Subcutaneous abdominal adipose tissue (tissue), 5 donors: ENCODE measurements around the gene MRC2.
A peak's percentile ranks its signal among the peaks of the same experiment; 100 is the strongest.
"Not testable (repeated sequence)": the region's sequence is repeated elsewhere in the genome, so short reads cannot be mapped to it uniquely, and the experiment has no call there.

Experiments used
- H3K27ac ChIP-seq: one replicate; pipeline ENCODE4 v1.7.0; 2013; ENCODE audit warnings: low read depth, mild to moderate bottlenecking, inconsistent platforms, low read length, moderate library complexity
- H3K27me3 ChIP-seq, 5 donors: one replicate each; pipeline ENCODE4 v1.7.0; 2013; ENCODE audit warnings: low read length in 5 of 5, inconsistent platforms in 1 of 5; ENCODE audit not compliant: control insufficient read depth in 5 of 5, insufficient read depth in 4 of 5
- H3K36me3 ChIP-seq, 5 donors: one replicate each; pipeline ENCODE4 v1.7.0; 2013; ENCODE audit warnings: low read length in 5 of 5; ENCODE audit not compliant: control insufficient read depth in 5 of 5, insufficient read depth in 5 of 5
- H3K4me1 ChIP-seq, 5 donors: one replicate each; pipeline ENCODE4 v1.7.0; 2013; ENCODE audit warnings: low read length in 5 of 5, mild to moderate bottlenecking in 3 of 5, moderate library complexity in 1 of 5; ENCODE audit not compliant: control insufficient read depth in 5 of 5, insufficient read depth in 5 of 5
- H3K4me3 ChIP-seq, 5 donors: one replicate each; pipeline ENCODE4 v1.7.0; 2013; ENCODE audit warnings: low read length in 5 of 5, low read depth in 1 of 5
- H3K9ac ChIP-seq, 5 donors: one replicate each; pipeline ENCODE4 v1.7.0; 2013; ENCODE audit warnings: low read length in 5 of 5, mild to moderate bottlenecking in 4 of 5, moderate library complexity in 3 of 5
- H3K9me3 ChIP-seq, 5 donors: one replicate each; pipeline ENCODE4 v1.7.0; 2013; ENCODE audit warnings: low read length in 5 of 5; ENCODE audit not compliant: control insufficient read depth in 5 of 5
- donor health status: healthy.
- donor health status: healthy.
- donor health status: healthy.
- donor health status: healthy.
- donor health status: healthy.

MRC2 gene

DNA sequence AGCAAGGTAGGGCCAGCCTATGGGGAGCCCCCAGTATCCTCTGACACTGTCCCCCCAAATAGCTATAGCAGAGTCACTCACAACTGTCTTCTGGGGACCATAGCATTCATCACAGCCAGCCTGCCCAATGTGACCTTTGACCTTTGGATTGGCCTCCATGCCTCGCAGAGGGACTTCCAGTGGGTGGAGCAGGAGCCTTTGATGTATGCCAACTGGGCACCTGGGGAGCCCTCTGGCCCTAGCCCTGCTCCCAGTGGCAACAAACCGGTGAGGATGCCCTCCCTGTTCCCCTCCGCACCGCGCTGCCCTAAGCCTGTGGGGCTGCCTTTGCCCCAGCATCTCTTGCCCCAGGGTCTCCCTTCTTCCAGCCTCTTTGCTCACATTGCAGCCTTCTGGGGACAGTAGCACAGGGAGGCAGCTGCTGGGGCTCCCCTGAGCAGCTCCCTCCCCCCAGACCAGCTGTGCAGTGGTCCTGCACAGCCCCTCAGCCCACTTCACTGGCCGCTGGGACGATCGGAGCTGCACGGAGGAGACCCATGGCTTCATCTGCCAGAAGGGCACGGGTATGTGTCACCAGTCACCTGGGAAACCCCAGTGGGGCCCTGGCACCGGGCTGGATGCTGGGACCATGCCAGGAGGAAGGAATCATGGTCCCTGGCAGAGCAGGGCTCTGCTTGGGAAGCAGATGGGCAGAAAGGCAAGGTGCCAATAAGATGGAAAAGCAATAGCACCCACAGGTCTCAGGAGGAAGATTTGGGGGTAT lies 61.1 kb downstream of the MRC2 start:
- H3K4me1 ChIP-seq: peaks cover 0 to 9% (median 7%) of the 10 kb centered on the region in 5 donors
- peaks cover 0 to 17% (median 0%) of the 10 kb centered on the region in 5 donors for H3K36me3 ChIP-seq
- H3K27ac ChIP-seq: no peak overlapping the region
- no peak overlapping the region for H3K4me3 ChIP-seq
- peaks cover 0 to 3% (median 0%) of the 10 kb centered on the region in 5 donors for H3K9me3 ChIP-seq
- H3K9ac ChIP-seq: no peak overlapping the region
- H3K27me3 ChIP-seq: peaks cover 0 to 3% (median 0%) of the 10 kb centered on the region in 5 donors

DNA sequence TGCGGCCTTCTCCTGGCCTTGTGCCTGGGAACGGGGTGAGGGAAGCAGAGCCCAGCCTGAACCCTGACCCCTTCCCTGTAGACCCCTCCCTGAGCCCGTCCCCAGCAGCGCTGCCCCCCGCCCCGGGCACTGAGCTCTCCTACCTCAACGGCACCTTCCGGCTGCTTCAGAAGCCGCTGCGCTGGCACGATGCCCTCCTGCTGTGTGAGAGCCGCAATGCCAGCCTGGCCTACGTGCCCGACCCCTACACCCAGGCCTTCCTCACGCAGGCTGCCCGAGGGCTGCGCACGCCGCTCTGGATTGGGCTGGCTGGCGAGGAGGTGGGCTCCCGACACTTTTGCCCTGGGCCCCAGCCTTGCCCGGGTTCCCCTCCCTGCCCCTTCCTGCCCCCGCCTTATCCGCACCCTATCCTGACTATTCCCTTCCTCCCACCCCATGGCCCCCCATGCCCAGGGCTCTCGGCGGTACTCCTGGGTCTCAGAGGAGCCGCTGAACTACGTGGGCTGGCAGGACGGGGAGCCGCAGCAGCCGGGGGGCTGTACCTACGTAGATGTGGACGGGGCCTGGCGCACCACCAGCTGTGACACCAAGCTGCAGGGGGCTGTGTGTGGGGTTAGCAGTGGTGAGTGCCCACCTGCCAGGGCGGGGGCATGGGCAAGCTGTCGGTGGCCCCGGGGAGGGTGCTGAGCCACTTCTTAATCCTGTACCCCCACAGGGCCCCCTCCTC lies 62.1 kb downstream of the MRC2 start:
- peaks cover 0 to 20% (median 17%) of the 10 kb centered on the region in 5 donors for H3K4me1 ChIP-seq
- no peak overlapping the region for H3K4me3 ChIP-seq
- H3K27me3 ChIP-seq: peaks cover 0 to 3% (median 0%) of the 10 kb centered on the region in 5 donors
- no peak overlapping the region for H3K27ac ChIP-seq
- peaks cover 0 to 17% (median 0%) of the 10 kb centered on the region in 5 donors for H3K36me3 ChIP-seq
- H3K9me3 ChIP-seq: peaks cover 0 to 3% (median 0%) of the 10 kb centered on the region in 5 donors
- H3K9ac ChIP-seq: no peak overlapping the region

DNA sequence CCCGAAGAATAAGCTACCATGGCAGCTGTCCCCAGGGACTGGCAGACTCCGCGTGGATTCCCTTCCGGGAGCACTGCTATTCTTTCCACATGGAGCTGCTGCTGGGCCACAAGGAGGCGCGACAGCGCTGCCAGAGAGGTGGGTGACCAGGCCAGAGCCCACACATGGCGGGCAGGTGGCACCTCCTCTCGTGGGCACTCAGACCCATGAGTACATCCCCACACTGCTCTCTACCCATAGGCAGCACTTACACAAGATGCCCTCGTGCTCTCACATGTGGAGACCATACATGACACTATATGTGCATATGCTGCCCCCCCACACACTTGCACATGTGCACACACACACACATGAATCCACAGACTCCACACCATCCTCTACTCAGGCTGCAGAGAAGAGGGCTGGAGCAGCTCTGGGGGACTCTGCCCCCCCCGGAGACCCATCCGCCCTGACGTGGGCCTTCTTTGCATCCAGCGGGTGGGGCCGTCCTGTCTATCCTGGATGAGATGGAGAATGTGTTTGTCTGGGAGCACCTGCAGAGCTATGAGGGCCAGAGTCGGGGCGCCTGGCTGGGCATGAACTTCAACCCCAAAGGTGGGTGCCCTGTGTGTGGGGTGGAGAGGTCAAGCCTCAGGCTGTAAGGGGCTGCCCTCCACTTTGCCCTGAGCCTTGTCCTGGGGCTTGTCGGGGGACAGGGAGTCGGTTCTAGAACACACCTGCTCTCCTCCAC lies 62.9 kb downstream of the MRC2 start:
- Histone ChIP-seq H3K9me3 (peaks cover 0 to 3% (median 0%) of the 10 kb centered on the region in 5 donors), H3K9ac (no peak overlapping the region), H3K36me3 (peaks cover 0 to 17% (median 0%) of the 10 kb centered on the region in 5 donors), H3K27ac (no peak overlapping the region), H3K27me3 (peaks cover 0 to 5% (median 0%) of the 10 kb centered on the region in 5 donors), H3K4me3 (no peak overlapping the region), H3K4me1 (peaks cover 0 to 26% (median 21%) of the 10 kb centered on the region in 5 donors)

GRCh38 chr17:62691589-62691915 lies 64.1 kb downstream of the MRC2 start:
- not testable (repeated sequence) for H3K9me3 ChIP-seq, H3K4me3 ChIP-seq, H3K9ac ChIP-seq, H3K27ac ChIP-seq, H3K27me3 ChIP-seq
- Histone ChIP-seq H3K4me1 (peaks cover 2 to 33% (median 25%) of the 10 kb centered on the region in 5 donors), H3K36me3 (peaks cover 0 to 15% (median 0%) of the 10 kb centered on the region in 5 donors)

DNA sequence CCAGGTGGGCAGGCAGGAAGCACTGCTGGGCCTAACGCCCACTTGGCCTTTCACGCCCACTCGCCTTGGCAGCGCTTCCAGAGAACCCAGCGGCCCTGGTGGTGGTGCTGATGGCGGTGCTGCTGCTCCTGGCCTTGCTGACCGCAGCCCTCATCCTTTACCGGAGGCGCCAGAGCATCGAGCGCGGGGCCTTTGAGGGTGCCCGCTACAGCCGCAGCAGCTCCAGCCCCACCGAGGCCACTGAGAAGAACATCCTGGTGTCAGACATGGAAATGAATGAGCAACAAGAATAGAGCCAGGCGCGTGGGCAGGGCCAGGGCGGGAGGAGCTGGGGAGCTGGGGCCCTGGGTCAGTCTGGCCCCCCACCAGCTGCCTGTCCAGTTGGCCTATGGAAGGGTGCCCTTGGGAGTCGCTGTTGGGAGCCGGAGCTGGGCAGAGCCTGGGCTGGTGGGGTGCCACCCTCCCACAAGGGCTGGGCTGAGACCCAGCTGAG lies 64.7 kb downstream of the MRC2 start:
- peaks cover 0 to 15% (median 0%) of the 10 kb centered on the region in 5 donors for H3K36me3 ChIP-seq
- H3K27ac ChIP-seq: no peak overlapping the region
- peaks cover 0 to 5% (median 3%) of the 10 kb centered on the region in 5 donors for H3K27me3 ChIP-seq
- peaks cover 4 to 40% (median 31%) of the 10 kb centered on the region in 5 donors for H3K4me1 ChIP-seq
- no peaks in the 10 kb centered on the region for H3K9me3 ChIP-seq
- H3K9ac ChIP-seq: no peak overlapping the region
- H3K4me3 ChIP-seq: no peak overlapping the region

DNA sequence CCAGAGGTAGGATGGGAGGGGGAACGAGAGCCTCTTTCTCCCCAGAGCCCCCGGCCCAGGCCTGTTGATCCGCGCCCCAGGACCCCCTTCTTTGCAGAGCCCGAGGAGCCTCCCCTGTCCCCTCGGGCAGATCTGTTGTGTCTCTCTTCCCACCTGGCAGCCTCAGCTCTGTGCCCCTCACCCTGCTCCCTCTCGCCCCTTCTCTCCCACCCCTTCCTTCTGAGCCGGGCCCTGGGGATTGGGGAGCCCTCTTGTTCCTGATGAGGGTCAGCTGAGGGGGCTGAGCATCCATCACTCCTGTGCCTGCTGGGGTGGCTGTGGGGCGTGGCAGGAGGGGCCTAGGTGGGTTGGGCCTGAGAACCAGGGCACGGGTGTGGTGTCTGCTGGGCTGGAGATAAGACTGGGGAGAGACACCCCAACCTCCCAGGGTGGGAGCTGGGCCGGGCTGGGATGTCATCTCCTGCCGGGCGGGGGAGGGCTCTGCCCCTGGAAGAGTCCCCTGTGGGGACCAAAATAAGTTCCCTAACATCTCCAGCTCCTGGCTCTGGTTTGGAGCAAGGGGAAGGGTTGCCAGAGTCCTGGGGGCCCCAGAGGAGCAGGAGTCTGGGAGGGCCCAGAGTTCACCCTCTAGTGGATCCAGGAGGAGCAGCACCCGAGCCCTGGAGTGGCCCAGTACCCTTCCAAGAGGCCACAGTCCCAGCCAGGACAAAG lies 65.4 kb downstream of the MRC2 start:
- Histone ChIP-seq H3K36me3 (peaks cover 0 to 14% (median 0%) of the 10 kb centered on the region in 5 donors), H3K4me1 (peaks cover 7 to 46% (median 36%) of the 10 kb centered on the region in 5 donors), H3K4me3 (no peak overlapping the region), H3K9ac (no peak overlapping the region), H3K27me3 (peaks cover 0 to 5% (median 3%) of the 10 kb centered on the region in 5 donors), H3K27ac (no peak overlapping the region), H3K9me3 (no peaks in the 10 kb centered on the region)

DNA sequence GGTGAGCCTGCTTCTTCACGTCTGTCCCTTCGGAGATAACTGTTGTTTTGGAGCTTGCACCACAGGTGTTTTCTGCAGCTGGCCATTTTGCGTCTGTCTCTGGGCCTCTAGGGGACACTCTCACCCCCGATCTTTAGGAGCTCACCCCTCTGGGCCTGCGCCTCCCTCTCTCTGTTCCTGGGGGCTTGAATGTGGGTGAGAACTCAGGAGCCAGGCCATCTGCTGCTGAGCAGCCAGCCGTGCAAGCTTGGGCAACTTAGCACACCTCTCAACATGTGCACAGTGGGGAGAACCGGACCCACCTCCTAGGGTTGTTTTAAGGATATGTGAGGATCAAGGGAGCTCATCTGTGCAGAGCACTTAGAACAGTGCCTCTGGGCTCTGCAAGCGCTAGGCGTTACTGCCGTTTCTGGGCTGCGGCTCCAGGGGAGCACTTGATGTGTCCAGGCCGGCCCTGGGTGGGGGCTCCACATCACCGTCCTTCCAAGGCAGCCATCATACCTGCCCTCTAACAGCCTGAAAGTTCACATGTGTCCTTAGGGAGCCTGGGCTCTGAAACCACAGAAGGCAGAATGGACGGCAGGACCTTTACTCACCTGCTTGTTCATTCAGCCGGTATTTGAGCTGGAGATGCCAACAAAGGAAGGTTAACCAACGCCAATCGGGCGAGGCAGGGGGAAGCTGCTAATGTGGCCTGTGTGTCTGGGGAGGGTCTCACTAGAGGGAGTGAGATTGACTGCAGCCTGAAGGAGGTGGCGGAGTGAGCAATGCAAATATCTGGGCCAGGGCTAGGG lies 66.3 kb downstream of the MRC2 start:
- no peak overlapping the region for H3K27ac ChIP-seq
- peaks cover 7 to 47% (median 36%) of the 10 kb centered on the region in 5 donors for H3K4me1 ChIP-seq

GRCh38 chr17:62695093-62695738 lies 67.7 kb downstream of the MRC2 start:
- H3K27me3 ChIP-seq, H3K36me3 ChIP-seq, H3K9me3 ChIP-seq, H3K27ac ChIP-seq, H3K9ac ChIP-seq: not testable (repeated sequence)
- peaks cover 7 to 47% (median 36%) of the 10 kb centered on the region in 5 donors for H3K4me1 ChIP-seq
- peak overlapping the region in 3 of 5 donors; percentile 4 to 34 (median 29) for H3K4me3 ChIP-seq

More for the DNA sequence above, 66.3 kb downstream of the MRC2 start:
- Histone ChIP-seq H3K4me3 (no peak overlapping the region), H3K36me3 (peaks cover 0 to 13% (median 0%) of the 10 kb centered on the region in 5 donors), H3K27me3 (peaks cover 0 to 5% (median 3%) of the 10 kb centered on the region in 5 donors), H3K9ac (no peak overlapping the region), H3K9me3 (no peaks in the 10 kb centered on the region)
